Measurements from ENCODE around the gene TRPV6. TPM values are rescaled to one million over a fixed set of nuclear protein-coding genes. Genes with fewer than 3 reads are reported as not detected.

The TRPV6 gene
- not detected in 2 replicates for total RNA-seq (2014; rRNA removed; shearing (Covaris generic))

DNA sequence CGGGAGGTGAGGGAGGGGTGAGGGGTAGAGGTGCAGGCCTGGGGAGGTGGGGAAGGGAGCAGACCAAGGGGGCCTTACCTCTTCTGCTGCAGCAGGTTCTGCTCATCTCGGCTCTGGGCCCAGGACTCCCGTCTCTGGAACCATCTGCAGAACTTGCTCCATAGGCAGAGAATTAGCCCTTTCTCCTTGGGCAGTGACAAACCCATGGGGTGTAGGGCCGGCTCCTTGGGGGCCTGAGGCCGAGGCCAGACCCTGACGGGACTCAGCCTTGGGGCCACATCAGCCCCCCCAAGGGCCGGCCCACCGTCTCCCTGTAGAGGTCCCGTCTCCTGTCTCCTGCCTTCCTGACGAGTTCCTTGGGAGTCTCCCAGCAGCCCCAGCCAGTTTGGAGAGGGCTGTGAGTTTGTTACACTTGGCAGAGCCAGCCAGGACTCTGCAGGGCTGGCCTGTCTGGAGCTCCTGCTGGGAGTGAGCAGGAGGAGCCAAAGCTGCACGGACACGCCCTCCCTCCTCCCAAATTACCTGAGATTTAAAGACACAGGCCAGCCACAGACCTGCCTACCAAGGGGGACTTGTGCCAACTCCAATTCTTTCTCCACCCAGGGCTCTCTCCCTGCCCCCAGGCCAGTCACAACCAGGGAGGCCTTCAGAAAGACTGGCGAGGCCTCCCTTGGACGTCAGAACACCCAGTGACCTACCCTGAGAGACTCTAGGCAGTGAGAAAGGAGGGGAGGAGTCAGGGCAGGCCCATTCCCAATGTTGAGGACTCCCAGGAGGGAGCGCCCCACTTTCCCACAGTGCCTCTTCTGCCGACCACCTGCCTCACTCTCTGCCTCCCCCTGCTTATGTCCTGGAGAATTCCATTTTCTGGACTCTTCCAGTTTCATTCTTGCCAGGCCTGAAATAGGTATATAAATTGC is at the start of gene TRPV6:
TRPV6 (minus strand) TSS at position 435 of the 920 bp plus-strand sequence.
- no peak for DNase-seq (ENCODE audit: low spot score)

DNA sequence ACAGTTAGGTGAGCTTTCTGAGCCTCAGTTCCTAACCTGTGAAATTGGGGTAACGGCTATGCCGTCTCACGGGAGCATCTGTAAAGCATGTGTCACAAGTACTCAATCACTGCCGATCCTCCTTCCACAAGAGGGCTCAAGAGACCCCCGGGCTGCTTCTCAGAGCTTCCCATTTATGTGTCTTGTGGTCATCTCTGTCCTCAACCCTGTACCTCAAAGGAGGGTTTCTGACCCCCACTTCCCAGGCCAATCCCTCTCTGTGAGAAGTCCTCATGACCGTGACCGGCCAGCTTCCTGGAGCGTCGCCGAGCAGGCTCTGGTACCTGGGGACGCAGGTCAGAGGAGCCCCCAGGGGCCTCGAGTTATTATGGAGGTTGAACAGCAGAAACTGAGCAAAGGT is 48.5 kb upstream of the TRPV6 start:
- DNase-seq (ENCODE audit: low spot score): no peak

DNA sequence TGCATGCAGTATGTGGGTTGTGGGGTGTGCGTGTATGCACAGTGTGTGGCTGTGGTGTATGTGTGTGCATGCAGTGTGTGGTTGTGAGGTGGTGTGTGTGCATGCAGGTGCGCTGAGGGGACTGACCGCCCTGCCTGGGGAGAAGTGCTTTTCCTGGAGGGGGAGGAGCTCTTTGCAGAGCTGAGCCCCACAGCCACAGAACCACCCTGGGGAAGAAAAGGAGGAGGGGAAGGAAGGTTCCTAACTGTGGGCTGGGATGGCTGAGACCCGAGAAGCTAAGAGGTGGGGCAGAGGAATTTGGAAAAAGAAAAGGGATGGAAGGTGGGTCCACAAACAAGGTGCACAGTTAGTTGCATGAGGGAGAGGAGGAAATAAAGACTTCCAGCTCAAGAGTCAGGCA is 48.1 kb upstream of the TRPV6 start, which contains the start of gene TRPV5:
TRPV5 (minus strand) TSS at position 123 of the 400 bp plus-strand sequence. CDS start 287 bp downstream, outside the sequence.
- no peak for DNase-seq (ENCODE audit: low spot score)

- DNase-seq (ENCODE audit: low spot score): no peak
These were observed 47.5 kb upstream of the TRPV6 start for GRCh38 chr7:142933092-142933475.

DNA sequence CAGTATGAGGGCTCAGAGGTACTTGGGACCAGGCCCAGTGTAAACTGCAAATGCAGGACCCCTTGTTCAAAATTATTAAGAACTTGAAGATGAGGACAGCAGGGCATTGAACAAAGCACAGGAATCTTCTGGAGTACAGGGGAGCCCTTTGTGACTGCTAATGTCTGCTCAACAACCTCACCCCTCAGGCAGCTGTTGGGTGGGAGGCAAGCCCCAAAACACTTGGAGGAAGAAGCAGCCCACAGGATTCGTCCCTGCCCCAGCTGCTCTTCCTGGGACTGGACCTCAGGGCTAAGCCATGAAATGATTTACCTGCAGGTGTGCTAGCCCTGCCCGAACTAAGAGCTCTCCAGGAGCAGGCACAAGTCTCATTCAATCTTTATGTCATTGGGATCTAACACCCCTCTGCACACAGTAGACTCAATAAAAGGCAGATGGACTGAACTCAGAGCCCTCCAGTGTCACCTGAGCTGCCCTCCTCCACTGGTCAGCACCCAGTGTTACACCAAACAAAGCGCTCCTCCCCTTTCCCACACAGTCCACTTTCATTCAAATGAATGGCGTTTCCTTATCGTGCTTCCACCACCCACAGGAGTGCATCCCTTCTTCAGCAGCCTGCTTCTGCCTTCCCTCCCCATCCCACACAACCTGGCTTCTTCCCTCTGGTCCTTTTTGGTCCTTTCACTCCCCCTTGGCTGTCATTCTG is 47.0 kb upstream of the TRPV6 start:
- no peak for DNase-seq (ENCODE audit: low spot score)

DNA sequence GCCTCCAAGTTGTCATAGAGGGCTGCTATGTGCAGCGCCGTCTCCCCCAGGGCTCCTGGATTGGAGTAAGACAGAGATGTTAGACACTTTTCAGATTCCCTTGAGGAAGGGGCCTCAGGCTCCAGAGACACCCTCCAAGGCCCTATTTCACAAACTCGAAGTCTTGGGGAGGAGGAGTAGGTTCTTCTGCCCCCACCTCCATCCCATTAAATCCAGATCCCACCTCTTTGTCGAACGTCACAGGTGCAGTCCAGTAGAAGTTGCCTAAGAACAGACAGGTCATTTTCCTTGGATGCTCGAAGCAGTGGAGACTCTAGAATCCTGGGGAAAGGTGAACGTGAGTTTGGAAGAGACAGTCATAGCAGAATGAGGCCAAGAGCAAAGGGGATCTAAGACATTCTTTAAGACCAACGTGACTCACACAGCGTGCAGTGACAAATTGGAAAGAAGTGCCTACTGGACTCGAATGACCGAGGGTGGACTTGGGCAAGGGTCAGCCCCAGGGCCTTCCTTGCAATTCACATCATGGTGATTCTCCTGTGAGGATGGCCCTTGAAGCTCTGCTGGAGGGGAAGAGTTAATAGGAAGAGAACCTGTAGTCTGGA is 44.7 kb upstream of the TRPV6 start:
- no peak for DNase-seq (ENCODE audit: low spot score)

DNA sequence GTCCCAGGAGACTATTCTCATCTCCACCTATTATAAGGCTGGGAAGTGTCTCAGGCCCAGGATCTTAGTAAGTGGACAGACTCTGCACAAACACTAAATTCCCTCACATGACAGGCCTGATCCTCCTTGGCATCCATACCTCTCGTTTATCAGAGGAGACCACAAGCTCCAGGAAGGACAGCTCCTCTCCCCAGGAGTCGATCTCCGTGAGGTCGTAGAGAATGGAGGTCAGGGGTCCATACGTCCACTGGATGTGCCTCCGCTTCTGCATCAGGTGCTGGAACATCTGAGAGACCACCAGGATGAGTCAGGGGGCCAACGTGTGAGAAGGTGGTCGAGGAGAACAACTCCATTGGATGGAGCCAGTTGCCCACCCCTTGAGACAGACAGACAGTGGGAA is 42.4 kb upstream of the TRPV6 start:
- DNase-seq (ENCODE audit: low spot score): no peak

DNA sequence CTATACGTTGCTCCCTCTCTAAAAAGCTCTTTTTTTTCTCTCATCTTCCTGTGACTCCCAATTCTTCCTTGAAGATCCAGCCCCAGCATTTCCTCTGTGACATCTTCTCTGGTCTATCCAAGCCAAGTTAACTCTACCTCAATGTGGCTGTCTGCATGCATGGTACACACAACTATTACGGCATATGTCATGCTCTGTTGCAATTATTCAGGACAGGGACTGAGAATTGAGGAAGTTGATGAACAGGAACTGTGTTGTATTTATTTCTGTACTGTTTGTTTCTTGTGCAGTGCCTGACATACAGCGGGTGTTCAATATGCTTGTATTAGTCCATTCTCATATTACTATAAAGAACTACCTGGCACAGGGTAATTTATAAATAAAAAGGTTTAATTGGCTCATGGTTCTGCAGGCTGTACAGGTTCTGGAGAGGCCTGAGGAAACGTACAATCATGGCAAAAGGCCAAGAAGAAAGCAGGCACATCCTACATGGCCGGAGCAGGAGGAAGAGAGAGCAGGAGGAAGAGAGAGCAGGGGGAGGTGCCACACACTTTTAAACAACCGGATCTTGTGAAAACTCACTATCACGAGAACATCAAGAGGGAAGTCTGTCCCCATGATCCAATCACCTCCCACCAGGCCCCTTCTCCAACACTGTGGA is 41.7 kb upstream of the TRPV6 start:
- no peak for DNase-seq (ENCODE audit: low spot score)

DNA sequence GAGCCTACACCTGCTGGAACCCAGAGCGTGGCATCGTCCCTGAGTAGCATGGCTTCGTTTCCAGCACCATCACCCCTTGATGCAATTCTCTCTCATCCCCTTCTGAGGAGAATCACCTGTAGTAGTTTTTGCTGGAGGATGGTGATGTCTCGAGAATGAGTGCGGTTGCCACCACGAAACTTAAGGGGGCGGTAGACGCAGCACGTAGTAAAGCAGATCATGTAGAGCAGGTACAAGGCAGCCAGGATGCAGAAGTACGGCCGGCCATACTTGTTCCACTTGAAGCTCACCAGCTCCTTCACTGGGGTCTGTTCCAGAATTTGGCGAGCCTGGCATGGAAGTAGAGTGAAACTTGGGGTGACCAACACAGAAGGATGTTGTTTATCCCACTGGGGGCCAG is 39.9 kb upstream of the TRPV6 start:
- no peak for DNase-seq (ENCODE audit: low spot score)

DNA sequence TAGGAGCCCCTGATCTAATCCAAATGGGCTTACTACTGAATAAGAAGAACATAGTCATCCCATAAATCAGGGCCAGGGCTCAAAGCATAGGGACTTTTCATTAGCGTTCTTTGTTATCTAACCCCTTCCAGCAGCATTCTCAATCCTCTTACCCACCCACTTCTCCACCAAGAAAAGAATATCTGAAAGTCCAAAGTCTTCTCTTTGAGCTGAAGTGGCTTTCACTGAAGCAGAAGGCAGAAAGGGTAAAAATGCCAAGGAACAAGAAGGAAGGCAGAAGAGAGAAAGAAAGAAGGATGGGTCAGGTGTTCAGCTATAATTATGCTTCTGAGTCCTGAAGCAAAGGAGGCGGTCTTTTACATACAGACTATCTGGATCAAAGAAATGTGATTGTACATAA is 37.8 kb upstream of the TRPV6 start:
- DNase-seq (ENCODE audit: low spot score): no peak

GRCh38 chr7:142919656-142920055 is 34.1 kb upstream of the TRPV6 start:
- DNase-seq (ENCODE audit: low spot score): no peak

DNA sequence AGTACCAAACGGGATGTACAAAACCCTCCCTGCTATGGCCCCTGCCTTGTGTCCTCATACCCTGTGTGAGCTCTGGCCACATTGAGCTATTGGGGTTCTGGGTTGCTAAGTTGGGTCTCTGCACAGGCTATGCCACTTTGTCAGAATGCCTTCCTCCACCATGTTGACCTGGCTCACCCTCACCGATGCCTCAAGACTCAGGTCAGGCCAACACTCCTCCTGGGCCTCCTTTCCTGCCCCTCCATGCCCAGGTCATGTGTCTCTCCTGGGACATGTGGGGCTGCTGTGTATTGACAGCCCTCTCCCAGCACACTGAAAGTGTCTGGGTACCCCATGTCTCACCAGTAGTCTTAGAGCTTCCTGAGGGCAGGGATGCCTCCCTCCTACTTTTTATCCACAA is 33.4 kb upstream of the TRPV6 start:
- DNase-seq (ENCODE audit: low spot score): no peak

DNA sequence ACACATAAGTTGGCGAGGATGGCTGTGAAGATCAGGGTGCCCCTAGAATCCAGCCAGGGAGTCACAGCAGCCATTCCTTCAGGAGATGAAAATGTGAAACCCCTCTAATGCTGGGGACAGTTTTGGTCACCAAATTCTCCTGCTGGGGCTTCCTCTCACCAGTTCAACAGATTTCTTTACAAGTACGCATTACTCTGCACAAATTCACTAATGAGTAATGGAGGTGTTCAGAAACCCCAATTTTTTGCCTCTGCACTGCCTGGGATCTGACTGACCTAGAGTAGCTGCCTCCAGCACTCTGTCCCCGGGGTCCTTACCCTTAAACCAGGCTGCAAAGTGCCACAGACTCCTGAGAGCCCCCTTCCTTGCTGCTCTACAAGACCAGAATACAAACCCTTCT is 31.9 kb upstream of the TRPV6 start:
- no peak for DNase-seq (ENCODE audit: low spot score)

DNA sequence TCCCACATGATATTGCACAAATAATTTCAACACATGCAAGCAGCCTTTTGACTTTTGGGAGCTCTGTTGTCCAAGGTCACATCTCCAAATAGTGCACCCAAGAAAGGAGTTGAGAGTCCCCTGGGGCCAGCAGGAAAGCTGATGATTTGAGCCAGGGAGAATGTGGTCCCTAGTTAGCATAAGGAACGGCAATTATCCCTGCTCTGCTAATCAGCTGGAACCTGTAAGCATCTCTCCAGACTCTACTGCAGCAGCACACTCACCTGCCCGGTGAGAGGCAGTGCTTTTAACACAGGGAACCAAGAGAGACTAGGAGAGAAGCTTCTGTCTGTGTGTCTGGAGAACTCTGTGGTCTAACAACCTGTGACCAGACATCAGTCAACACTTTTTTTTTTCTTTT is 31.0 kb upstream of the TRPV6 start:
- no peak for DNase-seq (ENCODE audit: low spot score)

- no peak for DNase-seq (ENCODE audit: low spot score)
These were observed 29.8 kb upstream of the TRPV6 start for GRCh38 chr7:142915315-142915714.

- no peak for DNase-seq (ENCODE audit: low spot score)
These were observed 28.6 kb upstream of the TRPV6 start for GRCh38 chr7:142914121-142914520.

GRCh38 chr7:142913566-142913965 is 28.0 kb upstream of the TRPV6 start:
- no peak for DNase-seq (ENCODE audit: low spot score)

GRCh38 chr7:142913051-142913450 is 27.5 kb upstream of the TRPV6 start:
- no peak for DNase-seq (ENCODE audit: low spot score)

DNA sequence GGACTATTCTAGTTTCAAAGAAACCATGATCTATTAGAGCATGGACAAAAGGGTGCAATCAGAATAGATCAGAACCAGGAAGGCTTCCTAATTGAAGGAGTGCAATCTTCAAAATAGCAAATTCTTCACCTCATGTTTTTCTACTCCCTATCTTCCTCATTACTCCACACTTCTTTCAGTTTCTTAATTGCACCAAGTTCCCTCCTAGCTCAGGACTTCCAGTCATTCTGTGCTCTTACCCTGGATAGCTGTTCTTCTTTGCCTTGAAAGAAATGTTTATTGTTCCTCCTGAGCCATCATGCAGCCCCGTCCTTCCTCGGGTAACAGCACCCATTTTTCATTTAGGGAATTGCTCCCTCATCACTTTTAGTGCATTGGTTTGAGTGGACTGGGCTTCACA is 24.9 kb upstream of the TRPV6 start:
- no peak for DNase-seq (ENCODE audit: low spot score)

DNA sequence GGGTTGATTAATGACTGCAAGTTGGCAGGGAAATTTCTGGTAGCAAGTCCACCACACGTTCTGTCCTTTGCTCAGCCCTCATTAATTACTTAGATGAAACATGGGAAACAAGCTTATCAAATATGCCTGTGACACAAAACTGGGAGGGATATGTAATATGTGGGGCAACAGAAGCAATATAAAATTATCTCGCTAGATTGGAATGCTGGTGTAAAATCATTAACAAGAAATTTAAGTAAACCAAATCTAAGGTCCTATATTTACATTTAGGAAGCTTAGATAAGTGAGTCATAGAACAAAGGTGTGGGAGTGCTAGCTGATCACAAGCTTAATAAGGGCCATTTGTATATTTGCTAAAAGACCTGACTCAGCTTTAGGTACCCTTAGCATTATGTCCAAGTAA is 24.5 kb upstream of the TRPV6 start:
- no peak for DNase-seq (ENCODE audit: low spot score)

GRCh38 chr7:142908921-142909890 is 23.7 kb upstream of the TRPV6 start:
- DNase-seq (ENCODE audit: low spot score): no peak
